GM21737 (cell line): ENCODE measurements around the gene CLDN24.

Experiments
- ATAC-seq: cut with Tn5 transposase; IDR thresholded peaks from one replicate; pipeline ENCODE4 v1.9.1; 2021; ENCODE audit warnings: mild to moderate bottlenecking, moderate library complexity; ENCODE audit not compliant: unreplicated experiment

CLDN24 gene

GRCh38 chr4:183322326-183322725 lies at the start of gene CLDN24:
TSS of gene CLDN24 (minus strand) at chr4:183322426. CDS start at chr4:183322426, 0 bp downstream.
- no peak for ATAC-seq

GRCh38 chr4:183370786-183371185 lies 48.6 kb upstream of the CLDN24 start:
- no peak for ATAC-seq

- ATAC-seq, result no peak
These were observed 46.8 kb upstream of the CLDN24 start for GRCh38 chr4:183369073-183369472.

GRCh38 chr4:183366206-183366835 lies 44.1 kb upstream of the CLDN24 start:
- ATAC-seq, result no peak

GRCh38 chr4:183364025-183364424 lies 41.8 kb upstream of the CLDN24 start:
- ATAC-seq, result no peak

GRCh38 chr4:183362916-183363542 lies 40.8 kb upstream of the CLDN24 start:
- ATAC-seq, result no peak

GRCh38 chr4:183362036-183362435 lies 39.8 kb upstream of the CLDN24 start:
- ATAC-seq, result no peak

- no peak for ATAC-seq
These were observed 38.1 kb upstream of the CLDN24 start for GRCh38 chr4:183360161-183360919.

- no peak for ATAC-seq
These were observed 36.1 kb upstream of the CLDN24 start for GRCh38 chr4:183358215-183358755.

GRCh38 chr4:183356931-183357675 lies 34.9 kb upstream of the CLDN24 start:
- ATAC-seq, result no peak

- ATAC-seq, result no peak
These were observed 34.1 kb upstream of the CLDN24 start for GRCh38 chr4:183356173-183356830.

GRCh38 chr4:183355405-183355804 lies 33.2 kb upstream of the CLDN24 start:
- ATAC-seq, result no peak

GRCh38 chr4:183354219-183354618 lies 32.0 kb upstream of the CLDN24 start:
- ATAC-seq, result no peak

GRCh38 chr4:183353557-183353956 lies 31.3 kb upstream of the CLDN24 start:
- ATAC-seq, result no peak

GRCh38 chr4:183352546-183352945 lies 30.3 kb upstream of the CLDN24 start:
- no peak for ATAC-seq

- no peak for ATAC-seq
These were observed 28.3 kb upstream of the CLDN24 start for GRCh38 chr4:183350317-183351071.

GRCh38 chr4:183349673-183350072 lies 27.4 kb upstream of the CLDN24 start:
- no peak for ATAC-seq

- no peak for ATAC-seq
These were observed 26.8 kb upstream of the CLDN24 start for GRCh38 chr4:183348706-183349659.

GRCh38 chr4:183348136-183348535 lies 25.9 kb upstream of the CLDN24 start:
- ATAC-seq, result no peak
